Forelimb muscle (tissue), 1 donor: ENCODE data around the gene CEMIP. TPM values are rescaled to one million over a fixed set of nuclear protein-coding genes. Genes with fewer than 3 reads are reported as not detected.
"Not testable (repeated sequence)": the region's sequence is repeated elsewhere in the genome, so short reads cannot be mapped to it uniquely, and the experiment has no call there.

Experiments used
- DNase-seq: peaks from one replicate; pipeline ENCODE4 v3.0.0-alpha.2; 2013; ENCODE audit warnings: low read depth
- polyA plus RNA-seq: library from polyadenylated mRNA; unstranded; fragments of 120-200 nt; gene quantifications from one replicate; pipeline ENCODE4 v1.2.1, GENCODE V29; 2013; ENCODE audit not compliant: insufficient read length

CEMIP gene
- polyA plus RNA-seq, 1 donor: 2.4 TPM

DNA sequence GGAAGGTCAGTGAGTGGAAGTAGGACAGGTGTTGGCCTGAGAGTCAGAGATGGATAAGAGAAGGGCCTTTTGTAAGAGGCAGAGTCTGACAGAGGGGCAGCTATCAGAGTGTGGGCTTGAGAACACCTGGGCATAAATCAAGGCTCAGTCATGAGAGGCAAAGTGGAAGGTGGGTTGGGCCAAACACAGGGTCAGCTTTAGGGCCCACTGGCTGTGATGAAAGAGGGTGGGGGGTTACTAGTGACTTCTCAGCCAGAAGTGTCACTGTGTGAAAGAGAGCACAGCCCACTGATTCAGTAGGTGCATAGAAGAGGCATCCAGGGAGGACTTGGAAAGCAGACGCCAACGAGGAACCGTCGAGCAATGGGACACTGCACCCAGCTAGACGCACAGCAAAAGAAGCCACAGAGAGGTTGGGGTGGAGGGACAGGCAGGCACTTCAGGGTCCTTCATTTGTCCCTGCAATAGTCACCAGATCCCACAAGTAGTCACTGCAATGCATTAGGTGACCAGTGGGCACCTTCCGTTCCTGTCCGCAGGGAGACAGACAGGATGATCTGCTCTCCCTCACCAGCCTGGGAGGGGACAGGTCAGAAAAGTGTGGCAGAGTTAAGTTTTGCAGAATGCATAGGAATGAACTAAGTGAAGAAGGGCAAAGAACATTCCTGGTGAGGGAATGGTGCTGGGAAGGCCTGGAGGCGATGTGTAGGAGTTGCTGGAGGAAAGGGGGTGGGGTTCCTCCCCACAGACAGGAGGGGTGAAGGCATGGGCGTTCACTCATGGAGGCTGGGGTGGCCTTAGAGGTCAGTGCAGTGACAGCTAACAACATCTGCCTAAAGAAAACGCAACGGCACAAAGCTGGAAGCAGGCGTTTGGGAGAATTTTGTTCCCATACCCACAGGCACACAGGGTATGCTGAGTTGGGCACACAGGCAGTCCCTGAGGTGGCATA lies 174.1 kb downstream of the CEMIP start:
- no peak for DNase-seq

DNA sequence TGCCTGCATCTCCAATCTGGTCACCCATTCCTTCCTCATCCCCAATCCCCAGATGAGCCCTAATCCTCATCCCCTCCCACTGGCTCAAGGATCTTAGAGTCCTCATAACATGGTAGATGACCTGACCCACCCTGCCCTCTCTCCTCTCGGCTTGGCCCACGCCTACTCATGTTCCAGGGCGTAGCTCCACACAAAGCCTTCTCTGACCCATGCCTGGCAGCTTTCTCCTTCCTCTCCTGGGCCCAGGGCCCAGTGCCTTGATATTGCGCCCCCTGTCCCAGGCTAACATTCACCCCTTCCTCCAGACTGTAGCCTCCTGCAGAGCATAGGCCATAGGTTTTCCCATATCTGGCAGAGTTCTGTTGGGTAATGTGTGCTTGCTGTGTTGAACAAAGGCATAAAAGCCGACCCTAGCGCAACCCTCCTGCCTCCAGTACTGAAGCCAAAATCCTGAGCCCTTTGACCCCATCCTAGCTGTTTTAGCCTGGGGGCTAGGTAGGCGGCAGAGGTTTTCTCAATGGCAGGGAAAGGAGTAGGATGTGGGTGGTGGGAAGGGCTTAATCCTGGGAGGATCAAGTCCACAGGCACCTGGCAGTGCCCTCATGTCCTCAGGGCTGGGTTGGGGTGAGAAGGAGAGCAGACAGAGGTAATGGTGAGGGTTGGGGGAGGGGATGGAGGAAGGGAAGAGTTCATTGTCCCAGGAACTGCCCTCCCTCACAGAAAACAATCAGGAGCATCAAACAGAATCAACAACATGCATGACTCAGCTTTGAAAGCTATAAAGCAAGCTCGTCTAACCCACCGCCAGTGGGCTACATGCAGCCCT lies 175.0 kb downstream of the CEMIP start:
- DNase-seq: no peak

DNA sequence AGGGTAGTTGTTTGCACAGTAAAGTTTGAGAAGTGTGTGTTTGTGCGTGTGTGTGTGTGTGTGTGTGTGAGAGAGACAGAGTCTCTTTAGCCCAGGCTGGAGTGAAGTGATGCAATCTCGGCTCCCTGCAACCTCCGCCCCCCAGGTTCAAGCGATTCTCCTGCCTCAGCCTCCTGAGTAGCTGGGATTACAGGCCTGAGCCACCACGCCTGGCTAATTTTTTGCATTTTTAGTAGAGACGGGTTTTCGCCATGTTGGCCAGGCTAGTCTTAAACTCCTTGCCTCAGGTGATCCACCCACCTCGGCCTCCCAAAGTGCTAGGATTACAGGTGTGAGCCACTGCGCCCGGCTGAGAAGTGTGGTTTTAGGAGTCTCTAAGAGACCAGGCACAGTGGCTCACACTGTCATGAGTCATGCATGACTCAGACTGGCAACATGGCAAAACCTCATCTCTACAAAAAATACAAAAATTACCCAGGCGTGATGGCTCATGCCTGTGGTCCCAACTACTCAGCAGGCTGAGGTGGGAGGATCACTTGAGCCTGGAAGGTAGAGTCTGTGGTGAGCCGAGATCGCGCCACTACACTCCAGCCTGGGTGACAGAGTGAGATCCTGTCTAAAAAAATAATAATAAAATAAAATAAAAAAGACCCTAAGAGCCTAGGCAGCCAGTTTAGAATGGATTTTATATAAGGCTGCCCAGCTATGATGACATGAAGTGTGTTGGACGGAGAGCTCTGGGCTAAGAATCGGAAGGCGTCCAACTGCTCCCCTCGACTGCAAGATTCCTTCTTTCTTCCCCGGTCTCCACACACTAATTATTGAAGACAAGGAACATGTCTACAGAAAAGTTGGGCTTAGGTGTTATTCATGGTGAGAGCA lies 176.6 kb downstream of the CEMIP start:
- DNase-seq: not testable (repeated sequence)

DNA sequence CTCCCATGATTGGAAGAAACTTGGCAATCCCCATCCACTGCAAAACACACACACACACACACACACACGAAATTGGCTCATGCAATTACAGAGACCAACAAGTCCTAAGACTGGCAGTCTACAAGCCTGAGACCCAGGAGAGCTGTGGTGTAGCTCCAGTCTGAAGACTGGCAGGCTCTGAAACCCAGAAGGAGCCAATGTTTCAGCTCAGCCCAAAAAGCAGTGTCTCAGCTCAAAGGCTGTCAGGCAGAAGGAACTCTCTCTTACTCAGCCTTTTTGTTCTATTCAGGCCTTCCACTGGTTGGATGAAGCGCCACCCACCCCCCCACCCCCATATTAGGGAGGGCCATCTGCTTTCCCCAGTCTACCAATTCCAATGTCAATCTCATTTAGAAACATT lies 178.4 kb downstream of the CEMIP start:
- DNase-seq: no peak

DNA sequence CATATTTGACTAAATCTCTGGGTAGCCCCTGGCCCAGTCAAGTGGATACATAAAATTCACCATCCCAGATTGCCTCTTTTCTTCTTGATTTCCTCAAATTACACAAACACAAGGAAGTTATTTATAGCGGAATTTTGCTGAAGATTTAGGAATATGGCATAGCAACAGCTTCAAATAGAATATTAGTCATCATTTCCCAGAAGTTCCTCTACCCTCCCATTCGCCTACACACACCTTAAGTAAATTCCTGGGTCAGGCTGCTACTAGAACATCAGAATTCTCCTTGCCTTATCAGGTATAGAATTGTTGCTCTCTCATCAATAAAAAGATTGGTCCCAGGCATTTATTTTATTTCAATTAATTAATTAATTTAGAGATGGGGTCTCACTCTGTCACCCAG lies 178.8 kb downstream of the CEMIP start:
- no peak for DNase-seq

DNA sequence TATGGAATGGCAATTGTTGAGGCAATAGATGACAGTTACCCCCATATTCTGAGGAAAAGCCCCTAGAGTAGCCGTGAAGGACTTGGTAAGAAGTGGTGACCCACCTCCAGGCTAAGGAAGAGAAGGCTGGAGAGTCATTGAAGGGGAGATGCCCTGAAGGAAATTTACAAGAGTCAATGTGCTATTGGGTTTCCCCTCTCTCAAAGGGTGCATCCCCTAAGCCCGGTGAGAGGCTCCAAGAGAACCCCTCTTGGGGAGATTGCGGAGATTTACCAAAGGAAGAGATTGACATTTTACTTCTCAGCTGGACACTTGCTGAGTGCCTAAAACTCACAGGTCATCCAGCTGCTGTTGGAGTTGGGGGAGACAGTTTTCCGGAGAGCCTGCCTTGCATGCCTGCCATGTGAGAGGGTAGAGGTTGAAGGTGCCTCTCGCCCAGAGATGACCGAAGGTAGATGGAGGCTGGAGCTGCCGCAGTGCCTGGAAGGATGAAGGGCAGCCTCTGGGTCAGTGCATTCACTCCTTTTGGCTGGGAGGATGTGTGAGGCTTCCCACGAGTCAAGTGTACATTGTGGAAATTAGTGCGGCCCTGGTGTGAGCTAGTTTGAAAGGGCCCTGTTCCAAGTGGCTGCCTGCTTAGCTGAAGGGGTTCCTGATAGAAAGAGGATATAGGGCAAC lies 179.8 kb downstream of the CEMIP start:
- no peak for DNase-seq

DNA sequence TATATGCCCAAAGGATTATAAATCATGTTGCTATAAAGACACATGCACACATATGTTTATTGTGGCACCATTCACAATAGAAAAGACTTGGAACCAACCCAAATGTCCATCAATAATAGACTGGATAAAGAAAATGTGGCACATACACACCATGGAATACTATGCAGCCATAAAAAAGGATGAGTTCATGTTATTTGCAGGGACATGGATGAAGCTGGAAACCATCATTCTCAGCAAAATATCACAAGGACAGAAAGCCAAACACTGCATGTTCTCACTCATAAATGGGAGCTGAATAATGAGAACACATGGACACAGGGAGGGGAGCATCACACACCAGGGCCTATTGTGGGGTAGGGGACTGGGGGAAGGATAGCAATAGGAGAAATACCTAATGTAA lies 186.3 kb downstream of the CEMIP start:
- not testable (repeated sequence) for DNase-seq

DNA sequence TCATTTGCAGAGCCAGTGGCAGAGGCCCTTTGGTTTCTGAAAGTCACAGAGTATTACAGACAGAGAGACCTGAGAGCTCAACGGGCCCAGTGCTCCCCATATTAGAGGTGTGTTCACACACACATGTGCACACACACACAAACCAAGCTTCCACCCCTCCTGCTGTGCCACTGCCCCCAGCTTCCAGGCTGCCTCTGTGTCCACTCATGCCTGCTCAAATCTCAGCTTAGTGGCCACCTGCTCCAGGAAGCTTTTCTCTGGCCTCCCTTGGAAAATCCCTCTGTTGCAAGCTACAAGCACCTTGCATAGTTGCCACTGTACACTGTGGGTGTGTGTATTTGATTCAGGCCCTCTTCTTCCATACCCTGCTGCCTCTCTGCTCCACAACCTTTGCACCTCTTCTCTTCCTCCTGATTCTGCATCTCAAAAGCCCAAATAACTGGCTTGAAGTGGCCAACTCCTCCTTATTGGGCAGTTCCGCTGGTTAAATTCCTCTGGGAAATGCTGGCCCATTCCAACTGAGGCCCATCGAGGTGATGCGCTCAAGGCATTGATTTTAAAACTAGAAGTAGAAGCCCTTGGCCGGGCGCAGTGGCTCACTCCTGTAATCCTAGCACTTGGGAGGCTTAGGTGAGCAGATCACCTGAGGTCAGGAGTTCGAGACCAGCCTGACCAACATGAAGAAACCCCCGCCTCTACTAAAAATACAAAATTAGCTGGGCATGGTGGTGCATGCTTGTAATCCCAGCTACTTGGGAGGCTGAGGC lies 187.4 kb downstream of the CEMIP start:
- no peak for DNase-seq

DNA sequence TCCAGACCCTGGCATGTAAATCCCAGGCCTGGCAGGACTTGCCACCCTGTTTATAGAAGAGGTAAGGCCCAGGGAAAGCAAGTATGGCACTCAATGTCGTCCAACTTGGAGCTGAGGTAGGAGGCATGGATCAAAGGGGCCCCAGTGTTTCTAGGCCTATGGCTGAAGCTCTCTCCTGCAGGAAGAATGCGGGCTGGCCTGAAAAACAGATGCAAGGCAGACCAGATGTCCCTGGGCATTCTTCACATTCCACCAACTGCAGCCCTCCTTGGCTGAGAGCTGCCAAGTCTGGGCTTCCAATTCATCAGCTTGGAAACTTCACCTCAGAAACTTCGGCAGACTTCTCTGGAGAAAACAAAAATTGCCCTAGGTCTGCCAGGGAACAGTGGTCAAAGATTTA lies 188.3 kb downstream of the CEMIP start:
- DNase-seq: no peak

DNA sequence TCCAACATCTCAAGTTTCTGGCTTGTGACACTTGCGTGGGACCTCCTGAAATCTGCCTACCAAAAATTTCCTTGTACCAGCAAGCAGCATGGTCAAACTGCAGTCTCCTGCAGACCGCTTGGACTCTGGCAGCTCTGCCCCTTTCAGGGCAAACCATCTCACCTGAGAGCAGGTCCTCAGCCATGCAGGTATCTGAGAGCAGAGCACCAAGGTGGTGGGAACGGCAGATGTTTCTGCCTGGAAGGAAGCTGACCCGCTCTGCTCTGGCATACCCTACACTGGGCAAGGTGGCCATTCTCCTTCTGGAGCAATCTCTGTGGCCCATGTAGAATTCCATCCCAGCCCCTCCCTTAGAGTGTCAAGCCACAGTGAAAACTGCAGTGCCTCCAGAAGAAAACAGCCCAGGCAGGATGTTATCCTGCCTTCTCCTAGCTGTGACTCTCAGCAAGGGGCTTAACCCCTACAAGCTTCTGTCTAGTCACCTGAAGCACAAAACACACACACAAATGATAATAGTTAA lies 188.9 kb downstream of the CEMIP start:
- DNase-seq: no peak

DNA sequence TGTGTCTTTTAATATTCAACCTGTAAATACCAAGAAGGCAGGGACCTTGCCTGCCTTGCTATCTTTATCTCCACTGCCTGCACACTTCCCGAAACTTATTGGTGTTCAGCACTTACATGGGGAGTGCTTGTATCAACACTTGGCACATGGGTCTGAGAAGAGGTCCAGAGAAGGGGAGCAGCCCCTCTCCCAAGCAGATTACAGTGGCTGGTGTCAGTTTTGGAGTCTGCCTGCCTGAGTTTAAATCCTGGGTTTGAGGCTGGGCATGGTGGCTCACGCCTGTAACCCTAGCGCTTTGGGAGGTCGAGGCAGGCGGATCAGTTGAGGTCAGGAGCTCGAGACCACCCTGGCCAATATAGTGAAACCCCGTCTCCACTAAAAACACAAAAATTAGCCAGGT lies 190.1 kb downstream of the CEMIP start:
- no peak for DNase-seq

DNA sequence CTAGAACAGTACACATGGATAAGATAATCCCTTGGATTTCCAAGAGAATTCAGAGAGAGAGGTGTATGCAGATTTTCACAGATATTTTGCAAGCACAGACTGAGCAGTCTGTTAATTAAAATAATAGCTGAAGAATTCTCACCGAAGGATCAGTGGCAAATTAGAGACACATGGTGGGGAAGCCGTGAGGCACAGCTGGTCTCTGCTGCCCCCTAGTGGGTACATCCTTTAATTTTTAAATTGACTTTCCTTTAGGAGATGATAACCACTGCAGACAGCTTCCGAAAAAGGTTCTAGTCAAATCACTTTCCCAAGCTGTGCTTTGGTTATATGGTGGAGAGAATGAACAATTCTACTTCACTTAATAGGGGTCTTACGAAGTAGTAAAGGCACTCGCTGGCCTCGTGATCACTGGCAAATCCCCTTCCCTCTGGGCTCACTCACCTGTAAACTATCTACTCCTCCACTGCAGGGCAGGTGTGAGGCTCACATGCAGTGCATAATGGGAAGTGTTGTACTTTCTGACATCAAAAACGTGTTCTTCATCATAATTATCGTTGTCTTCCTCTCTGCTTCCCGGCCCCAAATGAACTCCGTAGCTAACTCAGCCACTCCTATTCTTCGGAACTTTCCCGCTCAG lies 191.0 kb downstream of the CEMIP start:
- DNase-seq: no peak

DNA sequence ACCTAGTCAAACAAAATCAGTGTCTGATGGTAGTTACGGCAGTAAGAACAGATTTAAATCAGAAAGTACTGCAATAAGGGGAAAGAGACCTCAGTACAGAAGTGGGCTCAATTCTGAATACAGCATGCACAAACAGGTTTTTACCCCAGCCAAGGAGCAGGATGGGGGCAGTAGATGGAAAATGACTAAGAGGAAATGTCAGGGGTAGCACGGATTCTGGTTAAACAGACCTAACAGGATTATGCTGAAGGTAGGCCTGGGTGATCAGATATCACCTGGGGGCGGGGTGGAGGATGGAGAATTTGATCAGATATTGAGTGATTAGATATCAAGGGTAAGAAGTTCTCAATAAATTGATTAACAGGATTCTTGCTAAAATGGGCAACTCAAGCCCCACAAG lies 191.5 kb downstream of the CEMIP start:
- DNase-seq: no peak

DNA sequence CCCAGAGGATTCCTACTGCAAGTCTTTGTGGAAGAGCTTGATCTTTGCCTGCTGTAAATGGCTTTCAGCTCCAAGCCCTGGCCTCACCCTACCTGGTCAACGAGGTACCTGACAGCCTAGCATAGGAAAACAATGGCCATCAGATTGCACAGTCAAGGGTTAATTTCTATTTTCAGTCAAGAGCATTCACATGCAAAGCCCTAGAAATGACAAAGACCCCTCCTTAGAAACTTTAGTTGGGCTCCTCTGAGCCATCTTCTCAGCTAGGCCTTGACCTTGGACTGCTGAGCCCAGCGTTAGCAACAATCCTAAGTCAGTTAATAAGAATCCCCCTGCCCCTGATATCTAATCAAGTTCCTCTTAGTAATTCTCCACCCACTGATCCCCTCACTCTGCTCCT lies 192.0 kb downstream of the CEMIP start:
- DNase-seq: no peak

DNA sequence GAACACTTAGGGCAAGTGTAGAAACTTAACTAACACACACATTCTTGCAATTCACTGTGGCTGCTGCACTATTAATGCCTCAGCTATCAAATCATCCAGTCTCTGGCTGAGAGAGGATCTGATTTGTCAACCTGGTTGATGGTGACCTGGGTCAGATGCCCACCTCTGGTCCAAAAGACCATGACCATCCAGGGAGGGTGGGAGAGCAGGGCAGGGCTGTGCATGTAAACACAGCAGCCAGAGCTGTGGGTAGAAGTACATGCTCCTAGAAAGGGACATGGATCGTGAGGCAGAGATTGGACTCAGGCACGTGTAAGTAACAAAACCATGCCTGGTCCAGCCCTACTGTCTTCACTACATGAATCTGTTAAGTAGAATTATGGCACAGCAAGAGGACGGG lies 193.1 kb downstream of the CEMIP start:
- DNase-seq: no peak

DNA sequence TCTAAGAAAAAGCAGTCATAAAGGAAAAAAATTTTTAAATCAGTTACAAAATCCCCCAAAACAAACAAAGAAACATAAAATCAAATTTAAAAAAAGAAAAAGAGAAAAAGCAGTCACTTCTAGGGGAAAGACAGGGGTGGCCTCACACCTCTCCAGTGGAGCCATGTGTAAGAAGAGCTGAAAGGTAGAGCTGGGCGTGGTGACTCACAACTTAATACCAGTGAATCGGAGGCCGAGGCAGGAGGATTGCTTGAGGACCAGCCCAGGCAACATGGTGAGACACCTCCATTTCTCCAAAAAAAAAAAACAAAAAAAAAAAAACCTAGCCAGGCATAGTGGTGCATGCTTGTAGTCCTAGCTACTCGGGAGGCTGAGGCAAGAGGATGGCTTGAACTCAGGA lies 195.7 kb downstream of the CEMIP start:
- no peak for DNase-seq

DNA sequence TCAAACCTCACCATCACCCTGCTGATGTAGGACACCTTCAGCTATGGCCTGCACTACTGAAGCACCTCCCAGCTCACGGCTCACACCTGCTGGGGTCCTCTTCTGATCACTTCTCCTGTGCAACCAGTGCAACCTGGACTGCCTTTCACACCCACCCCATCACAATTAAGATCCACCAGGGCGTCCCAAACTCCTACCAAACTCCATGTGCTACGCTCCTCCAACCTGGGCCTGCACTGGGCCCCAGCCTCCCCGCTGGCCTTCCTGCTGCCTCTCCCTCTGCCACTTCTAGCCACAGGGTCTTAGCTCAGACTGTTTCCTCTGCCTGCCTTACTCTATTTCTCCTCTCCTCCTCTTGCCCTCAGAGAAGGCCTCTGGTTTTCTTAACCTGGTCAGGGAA lies 197.7 kb downstream of the CEMIP start:
- DNase-seq: no peak

DNA sequence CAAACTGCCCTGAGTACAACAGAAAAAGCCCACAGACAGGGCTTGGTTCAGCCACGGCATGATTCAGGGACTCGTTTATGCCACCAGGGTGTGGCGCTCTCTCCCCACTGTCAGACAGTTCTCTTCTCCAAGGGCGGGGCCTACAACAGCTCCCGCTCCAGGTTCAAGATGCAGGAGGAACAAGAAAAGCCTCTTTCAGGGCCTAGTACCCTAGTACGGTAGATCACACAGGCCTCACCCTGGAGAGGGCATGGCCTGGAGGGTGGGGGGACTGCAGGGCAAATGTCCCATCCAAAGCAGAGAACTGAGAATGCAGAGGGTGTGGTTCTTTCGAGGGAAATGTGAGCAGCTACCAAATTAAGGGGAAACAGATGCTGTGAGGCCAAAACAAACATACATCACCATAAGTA lies 198.5 kb downstream of the CEMIP start:
- no peak for DNase-seq

DNA sequence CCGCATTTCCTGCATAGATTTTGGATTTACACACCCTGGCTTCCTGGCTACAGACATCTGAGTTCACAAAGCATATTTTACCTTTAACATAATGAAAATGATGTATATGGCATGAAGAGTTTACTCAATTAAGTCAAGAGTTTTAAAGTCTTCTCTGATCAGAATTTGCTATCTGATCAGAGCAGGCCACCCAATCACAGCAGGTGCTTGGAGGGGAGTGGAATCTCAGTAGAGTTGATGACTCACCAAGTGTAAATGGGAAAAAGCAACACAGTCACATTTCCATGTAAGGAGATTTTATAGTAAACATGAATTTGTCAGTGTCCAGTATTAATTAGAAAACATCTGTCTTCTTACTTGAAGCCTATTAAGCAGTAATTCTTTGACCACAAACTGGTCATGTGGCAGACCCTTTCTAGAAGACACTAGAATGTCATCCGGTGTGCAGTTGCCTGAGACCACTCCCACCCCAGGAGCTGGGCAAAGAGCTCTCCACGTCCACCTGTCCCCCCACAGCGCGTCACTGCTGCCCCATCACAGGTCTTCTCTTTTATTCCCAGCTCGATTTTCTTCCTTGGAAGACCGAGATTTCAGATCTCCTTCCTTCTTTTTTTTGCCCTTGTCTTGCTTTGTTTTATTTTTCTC lies 199.6 kb downstream of the CEMIP start:
- DNase-seq: no peak
